Measurements from ENCODE around the gene TNNC1.

TNNC1 gene

GRCh38 chr3:52443791-52444687 is 9.8 kb downstream of the TNNC1 start:
- DNase-seq (ENCODE audit: low read depth in 2 of 2), result no peak

GRCh38 chr3:52443268-52443610 is 10.6 kb downstream of the TNNC1 start:
- DNase-seq (ENCODE audit: low read depth in 2 of 2), result no peak

- no peak for DNase-seq (ENCODE audit: low read depth in 2 of 2)
These were observed 11.2 kb downstream of the TNNC1 start for GRCh38 chr3:52442409-52443267.

- DNase-seq (ENCODE audit: low read depth in 2 of 2), result no peak
These were observed 12.0 kb downstream of the TNNC1 start for GRCh38 chr3:52441772-52442332.

- no peak for DNase-seq (ENCODE audit: low read depth in 2 of 2)
These were observed 12.6 kb downstream of the TNNC1 start for GRCh38 chr3:52441091-52441771.

- DNase-seq (ENCODE audit: low read depth in 2 of 2), result no peak
These were observed 13.2 kb downstream of the TNNC1 start for GRCh38 chr3:52440671-52441070.

- no peak for DNase-seq (ENCODE audit: low read depth in 2 of 2)
These were observed 13.6 kb downstream of the TNNC1 start for GRCh38 chr3:52440249-52440551.

GRCh38 chr3:52439426-52440248 is 14.2 kb downstream of the TNNC1 start:
- DNase-seq (ENCODE audit: low read depth in 2 of 2), result no peak

- no peak for DNase-seq (ENCODE audit: low read depth in 2 of 2)
These were observed 15.0 kb downstream of the TNNC1 start for GRCh38 chr3:52438579-52439425.

- DNase-seq (ENCODE audit: low read depth in 2 of 2), result no peak
These were observed 15.8 kb downstream of the TNNC1 start for GRCh38 chr3:52438104-52438376.

- DNase-seq (ENCODE audit: low read depth in 2 of 2), result no peak
These were observed 16.3 kb downstream of the TNNC1 start for GRCh38 chr3:52437326-52438103.

- DNase-seq (ENCODE audit: low read depth in 2 of 2), result no peak
These were observed 17.2 kb downstream of the TNNC1 start for GRCh38 chr3:52436500-52437149.

- no peak for DNase-seq (ENCODE audit: low read depth in 2 of 2)
These were observed 18.4 kb downstream of the TNNC1 start for GRCh38 chr3:52435246-52436101.

GRCh38 chr3:52434491-52435115 is 19.2 kb downstream of the TNNC1 start:
- DNase-seq (ENCODE audit: low read depth in 2 of 2), result no peak

- no peak for DNase-seq (ENCODE audit: low read depth in 2 of 2)
These were observed 19.8 kb downstream of the TNNC1 start for GRCh38 chr3:52433996-52434479.

GRCh38 chr3:52433328-52433995 is 20.4 kb downstream of the TNNC1 start:
- DNase-seq (ENCODE audit: low read depth in 2 of 2), result no peak

GRCh38 chr3:52432691-52433141 is 21.1 kb downstream of the TNNC1 start:
- DNase-seq (ENCODE audit: low read depth in 2 of 2), result no peak
